Chondrocyte (in vitro differentiated cells): ENCODE results near the gene RBM33. TPM values are rescaled to one million over a fixed set of nuclear protein-coding genes. Genes with fewer than 3 reads are reported as not detected.

Source experiments
- DNase-seq: peaks from one replicate; pipeline ENCODE4 v3.0.0; 2021; ENCODE audit warnings: mixed read lengths, low spot score
- H3K27ac Mint-ChIP-seq: one replicate; pipeline ENCODE4 v1.8.0; 2021; ENCODE audit warnings: mild to moderate bottlenecking, moderate library complexity, mixed read lengths; ENCODE audit not compliant: unreplicated experiment
- H3K27me3 Mint-ChIP-seq: 2 replicates; pipeline ENCODE4 v1.8.0; 2021; ENCODE audit warnings: low read depth, mixed read lengths
- H3K36me3 Mint-ChIP-seq: 2 replicates; pipeline ENCODE4 v1.8.0; 2021; ENCODE audit warnings: low read depth, mixed read lengths
- H3K4me1 Mint-ChIP-seq: 2 replicates; pipeline ENCODE4 v1.8.0; 2021; ENCODE audit warnings: low read depth, mild to moderate bottlenecking, mixed read lengths
- H3K4me3 Mint-ChIP-seq: one replicate; pipeline ENCODE4 v1.8.0; 2021; ENCODE audit warnings: mild to moderate bottlenecking, moderate library complexity, mixed read lengths; ENCODE audit not compliant: unreplicated experiment
- H3K9me3 Mint-ChIP-seq: 2 replicates; pipeline ENCODE4 v1.8.0; 2021; ENCODE audit warnings: low read depth, mixed read lengths
- total RNA-seq: library from RNA; stranded (reverse); gene quantifications from 3 replicates; pipeline ENCODE4 v1.2.1, GENCODE V29; 2021
- TF ChIP-seq, protein P1 (sequence below): fragments of 200-600 bp; sonication (generic); IDR thresholded peaks from 2 replicates; pipeline ENCODE4 v1.5.0; 2021; ENCODE audit warnings: antibody characterized with exemption, mild to moderate bottlenecking, moderate library complexity

Gene RBM33
- total RNA-seq, 1 donor from 2014 or later = 43.8 TPM

DNA sequence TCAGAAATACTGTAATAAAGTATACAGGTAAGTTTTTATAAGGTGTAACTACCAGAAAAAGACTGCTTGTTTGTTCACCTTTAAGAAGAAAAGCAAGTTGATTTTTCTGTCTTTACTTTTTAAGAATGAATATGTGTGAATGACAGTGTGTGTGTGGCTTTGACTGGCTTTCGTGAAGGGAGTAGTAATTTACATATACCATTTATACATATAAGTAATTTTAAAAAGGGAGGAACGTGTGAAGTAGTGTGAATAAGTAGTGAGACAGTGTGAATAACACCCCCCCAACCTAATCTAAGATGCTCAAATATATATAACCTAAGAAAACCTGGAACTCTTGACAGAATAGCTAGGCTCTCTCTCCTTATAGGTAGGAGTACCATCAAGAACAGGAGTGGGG lies 33.2 kb downstream of the RBM33 start:
- Mint-ChIP-seq H3K27me3 (no peaks in the 10 kb centered on the region), H3K9me3 (no peaks in the 10 kb centered on the region), H3K36me3 (peaks cover 14% of the 10 kb centered on the region), H3K4me1 (peaks cover 17% of the 10 kb centered on the region), H3K4me3 (no peak overlapping the region), H3K27ac (no peak overlapping the region)
- no peak for DNase-seq
- TF ChIP-seq, protein P1, sequence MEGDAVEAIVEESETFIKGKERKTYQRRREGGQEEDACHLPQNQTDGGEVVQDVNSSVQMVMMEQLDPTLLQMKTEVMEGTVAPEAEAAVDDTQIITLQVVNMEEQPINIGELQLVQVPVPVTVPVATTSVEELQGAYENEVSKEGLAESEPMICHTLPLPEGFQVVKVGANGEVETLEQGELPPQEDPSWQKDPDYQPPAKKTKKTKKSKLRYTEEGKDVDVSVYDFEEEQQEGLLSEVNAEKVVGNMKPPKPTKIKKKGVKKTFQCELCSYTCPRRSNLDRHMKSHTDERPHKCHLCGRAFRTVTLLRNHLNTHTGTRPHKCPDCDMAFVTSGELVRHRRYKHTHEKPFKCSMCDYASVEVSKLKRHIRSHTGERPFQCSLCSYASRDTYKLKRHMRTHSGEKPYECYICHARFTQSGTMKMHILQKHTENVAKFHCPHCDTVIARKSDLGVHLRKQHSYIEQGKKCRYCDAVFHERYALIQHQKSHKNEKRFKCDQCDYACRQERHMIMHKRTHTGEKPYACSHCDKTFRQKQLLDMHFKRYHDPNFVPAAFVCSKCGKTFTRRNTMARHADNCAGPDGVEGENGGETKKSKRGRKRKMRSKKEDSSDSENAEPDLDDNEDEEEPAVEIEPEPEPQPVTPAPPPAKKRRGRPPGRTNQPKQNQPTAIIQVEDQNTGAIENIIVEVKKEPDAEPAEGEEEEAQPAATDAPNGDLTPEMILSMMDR = no peak

GRCh38 chr7:155680124-155680523 lies 35.7 kb downstream of the RBM33 start:
- Mint-ChIP-seq H3K4me3 (no peak overlapping the region), H3K27ac (no peak overlapping the region), H3K4me1 (peaks cover 17% of the 10 kb centered on the region), H3K27me3 (no peaks in the 10 kb centered on the region), H3K36me3 (peaks cover 12% of the 10 kb centered on the region), H3K9me3 (no peaks in the 10 kb centered on the region)
- TF ChIP-seq, protein P1 = no peak
- DNase-seq = no peak

DNA sequence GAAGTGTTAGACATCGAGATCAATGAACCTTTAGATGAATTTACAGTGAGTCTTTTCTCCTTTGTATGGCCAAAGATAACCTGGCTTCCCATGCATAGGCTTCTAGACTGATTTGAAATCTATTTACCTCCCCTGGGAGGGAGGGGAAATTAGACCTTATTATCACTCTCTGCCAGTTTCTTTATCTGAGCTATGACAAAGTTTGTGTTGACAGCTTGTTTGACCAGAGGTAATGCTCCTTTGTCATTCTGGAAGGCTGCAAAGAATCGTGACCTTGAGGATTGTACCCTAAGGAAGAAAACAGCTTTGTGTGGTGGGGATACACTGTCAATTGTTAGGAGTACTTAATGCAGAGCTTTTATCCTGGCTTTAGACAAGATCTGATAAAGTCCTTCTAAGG lies 36.4 kb downstream of the RBM33 start:
- H3K4me3 Mint-ChIP-seq = no peak overlapping the region

GRCh38 chr7:155681663-155682062 lies 37.2 kb downstream of the RBM33 start:
- TF ChIP-seq, protein P1 = no peak
- H3K4me1 Mint-ChIP-seq = peaks cover 26% of the 10 kb centered on the region
- H3K27ac Mint-ChIP-seq = no peak overlapping the region
- no peak for DNase-seq
- H3K27me3 Mint-ChIP-seq = no peaks in the 10 kb centered on the region
- H3K4me3 Mint-ChIP-seq = no peak overlapping the region
- peaks cover 2% of the 10 kb centered on the region for H3K9me3 Mint-ChIP-seq
- H3K36me3 Mint-ChIP-seq = peaks cover 15% of the 10 kb centered on the region

More for the DNA sequence above, 36.4 kb downstream of the RBM33 start:
- DNase-seq = no peak
- TF ChIP-seq, protein P1 = no peak
- Mint-ChIP-seq H3K4me1 (peaks cover 25% of the 10 kb centered on the region), H3K9me3 (no peaks in the 10 kb centered on the region), H3K27me3 (no peaks in the 10 kb centered on the region), H3K27ac (no peak overlapping the region), H3K36me3 (peaks cover 12% of the 10 kb centered on the region)

DNA sequence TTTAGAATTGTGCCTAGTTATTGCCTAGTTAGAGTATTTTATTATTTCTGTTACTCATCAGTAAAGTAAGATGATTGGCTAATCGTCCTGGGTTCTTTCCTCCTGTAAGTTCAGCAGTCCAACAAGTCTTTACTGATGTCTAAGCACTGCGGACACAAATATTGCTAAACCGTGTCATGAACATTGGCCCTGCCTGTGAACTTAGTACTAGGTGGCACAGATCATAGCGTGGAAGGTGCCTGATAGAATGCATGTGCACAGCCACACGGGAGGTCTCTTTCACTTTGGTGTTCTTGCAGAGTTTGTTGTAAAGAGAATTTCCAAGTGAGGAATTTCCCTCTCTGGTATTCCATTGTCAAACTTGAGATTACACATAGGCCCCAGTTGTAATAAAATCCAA lies 38.0 kb downstream of the RBM33 start:
- H3K27ac Mint-ChIP-seq = no peak overlapping the region
- peaks cover 5% of the 10 kb centered on the region for H3K9me3 Mint-ChIP-seq
- TF ChIP-seq, protein P1 = no peak
- H3K27me3 Mint-ChIP-seq = no peaks in the 10 kb centered on the region
- no peak overlapping the region for H3K4me3 Mint-ChIP-seq
- no peak for DNase-seq
- H3K36me3 Mint-ChIP-seq = peaks cover 15% of the 10 kb centered on the region
- H3K4me1 Mint-ChIP-seq = peaks cover 22% of the 10 kb centered on the region
